AG04450 (cell line): ENCODE measurements around the gene UPB1. TPM values are rescaled to one million over a fixed set of nuclear protein-coding genes. Genes with fewer than 3 reads are reported as not detected.

Experiments
- CTCF ChIA-PET: fragments of 300-600, 350-600 bp; formaldehyde crosslinking; extraction: SDS; loops from one replicate; lab custom pipeline; 2022; ENCODE audit warnings: antibody characterized with exemption, inconsistent platforms; lab: Charles Lee
- POLR2A ChIA-PET: fragments of 350-600 bp; formaldehyde crosslinking; extraction: SDS; loops from one replicate; lab custom pipeline; 2021; ENCODE audit warnings: antibody characterized with exemption, inconsistent platforms; lab: Yijun Ruan, JAX
- DNase-seq: peaks from one replicate; pipeline ENCODE4 v3.0.0-alpha.2; 2011; ENCODE audit warnings: low read depth, low spot score
- H3K27ac ChIP-seq: one replicate; pipeline ENCODE4 v1.5.1; 2012; ENCODE audit warnings: low read depth, low read length, control low read depth
- H3K27me3 ChIP-seq: one replicate; pipeline ENCODE4 v1.6.0; 2012; ENCODE audit warnings: low read length; ENCODE audit not compliant: control insufficient read depth, insufficient read depth
- H3K4me3 ChIP-seq: 2 replicates; pipeline ENCODE4 v1.5.1; 2011; ENCODE audit warnings: mild to moderate bottlenecking, low read depth, low read length, control low read depth
- H3K9me3 ChIP-seq: 2 replicates; pipeline ENCODE4 v1.5.1; 2012; ENCODE audit warnings: low read length; ENCODE audit not compliant: control insufficient read depth, insufficient read depth
- CTCF ChIP-seq: IDR thresholded peaks from 2 replicates; pipeline ENCODE4 v1.5.1; 2011; ENCODE audit warnings: low read depth, low read length, control low read depth, inconsistent platforms
- polyA plus RNA-seq: library from polyadenylated mRNA; depleted of rRNA; stranded (reverse); fragments of >200 nt; gene quantifications from 2 replicates; pipeline ENCODE4 v1.2.3, GENCODE V29; 2011

UPB1 gene
- polyA plus RNA-seq, 1 experiment, result not detected

- Histone ChIP-seq H3K4me3 (no peak overlapping the region), H3K27me3 (no peaks in the 10 kb centered on the region), H3K9me3 (no peaks in the 10 kb centered on the region), H3K27ac (no peak overlapping the region)
- ChIA-PET POLR2A (no interaction called here), CTCF (no interaction called here)
- no peak for DNase-seq
- TF ChIP-seq CTCF, result no peak
These were observed 47.5 kb downstream of the UPB1 start for GRCh38 chr22:24542641-24543040.

- CTCF ChIA-PET, result no interaction called here
- no peak overlapping the region for H3K4me3 ChIP-seq
- H3K9me3 ChIP-seq, result no peaks in the 10 kb centered on the region
- POLR2A ChIA-PET, result no interaction called here
- no peaks in the 10 kb centered on the region for H3K27me3 ChIP-seq
- H3K27ac ChIP-seq, result no peak overlapping the region
- DNase-seq, result no peak
- no peak for TF ChIP-seq CTCF
These were observed 48.1 kb downstream of the UPB1 start for GRCh38 chr22:24543185-24543601.

GRCh38 chr22:24543679-24544243 lies 48.6 kb downstream of the UPB1 start:
- Histone ChIP-seq H3K27ac (no peak overlapping the region), H3K9me3 (no peaks in the 10 kb centered on the region), H3K27me3 (no peaks in the 10 kb centered on the region), H3K4me3 (no peak overlapping the region)
- CTCF ChIA-PET, result interaction anchor here (0.9 kb wide), 1 partner anchor 21 kb away, joined by 3 read pairs; no protein-coding TSS in a partner anchor
- DNase-seq, result no peak
- POLR2A ChIA-PET, result no interaction called here
- no peak for TF ChIP-seq CTCF

- CTCF ChIA-PET, result no interaction called here
These were observed 53.7 kb downstream of the UPB1 start for GRCh38 chr22:24548812-24549211.

More at GRCh38 chr22:24548812-24549211, 53.7 kb downstream of the UPB1 start:
- POLR2A ChIA-PET, result no interaction called here
- Histone ChIP-seq H3K4me3 (no peak overlapping the region), H3K27ac (no peak overlapping the region), H3K9me3 (no peaks in the 10 kb centered on the region), H3K27me3 (no peaks in the 10 kb centered on the region)
- no peak for DNase-seq
- TF ChIP-seq CTCF, result no peak
